A172 (cell line): ENCODE results near the gene KRTAP12-3. TPM values are rescaled to one million over a fixed set of nuclear protein-coding genes. Genes with fewer than 3 reads are reported as not detected.
"Not testable (repeated sequence)": the region's sequence is repeated elsewhere in the genome, so short reads cannot be mapped to it uniquely, and the experiment has no call there.

Experiments
- DNase-seq: peaks from one replicate; pipeline ENCODE4 v3.0.0-alpha.2; 2015; ENCODE audit warnings: low spot score
- total RNA-seq: library from RNA; depleted of rRNA; stranded (reverse); fragments of >200 nt; shearing (Covaris generic); gene quantifications from 2 replicates; pipeline ENCODE4 v1.2.3, GENCODE V29; 2014

KRTAP12-3 gene
- total RNA-seq, 1 experiment from 2014 or later = not detected

DNA sequence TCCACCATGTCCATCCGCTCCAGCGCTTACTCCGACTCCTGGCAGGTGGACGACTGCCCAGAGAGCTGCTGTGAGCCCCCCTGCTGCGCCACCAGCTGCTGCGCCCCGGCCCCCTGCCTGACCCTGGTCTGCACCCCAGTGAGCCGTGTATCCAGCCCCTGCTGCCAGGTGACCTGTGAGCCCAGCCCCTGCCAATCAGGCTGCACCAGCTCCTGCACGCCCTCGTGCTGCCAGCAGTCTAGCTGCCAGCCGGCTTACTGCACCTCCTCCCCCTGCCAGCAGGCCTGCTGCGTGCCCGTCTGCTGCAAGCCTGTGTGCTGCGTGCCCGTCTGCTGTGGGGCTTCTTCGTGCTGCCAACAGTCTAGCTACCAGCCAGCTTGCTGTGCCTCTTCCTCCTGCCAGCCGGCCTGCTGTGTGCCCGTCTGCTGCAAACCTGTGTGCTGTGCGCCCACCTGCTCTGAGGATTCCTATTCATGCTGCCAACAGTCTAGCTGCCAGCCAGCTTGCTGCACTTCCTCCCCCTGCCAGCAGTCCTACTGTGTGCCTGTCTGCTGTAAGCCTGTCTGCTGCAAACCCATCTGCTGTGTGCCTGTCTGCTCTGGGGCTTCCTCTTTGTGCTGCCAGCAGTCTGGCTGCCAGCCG is 30.4 kb upstream of the KRTAP12-3 start:
- DNase-seq = not testable (repeated sequence)

DNA sequence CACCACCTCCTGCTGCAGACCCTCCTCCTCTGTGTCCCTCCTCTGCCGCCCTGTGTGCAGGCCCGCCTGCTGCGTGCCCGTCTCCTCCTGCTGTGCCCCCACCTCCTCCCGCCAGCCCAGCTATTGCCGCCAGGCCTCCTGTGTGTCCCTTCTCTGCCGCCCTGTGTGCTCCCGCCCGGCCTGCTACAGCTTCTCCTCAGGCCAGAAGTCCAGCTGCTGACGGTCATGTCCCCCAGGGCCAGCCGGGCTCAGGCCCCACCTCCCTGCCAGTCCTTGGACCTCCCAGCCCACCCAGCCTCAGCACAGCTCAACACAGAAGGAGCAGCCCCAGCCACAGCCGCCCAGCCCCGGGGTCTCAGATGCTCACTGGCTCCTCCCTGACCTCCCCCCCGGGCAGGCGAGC is 29.9 kb upstream of the KRTAP12-3 start:
- not testable (repeated sequence) for DNase-seq

DNA sequence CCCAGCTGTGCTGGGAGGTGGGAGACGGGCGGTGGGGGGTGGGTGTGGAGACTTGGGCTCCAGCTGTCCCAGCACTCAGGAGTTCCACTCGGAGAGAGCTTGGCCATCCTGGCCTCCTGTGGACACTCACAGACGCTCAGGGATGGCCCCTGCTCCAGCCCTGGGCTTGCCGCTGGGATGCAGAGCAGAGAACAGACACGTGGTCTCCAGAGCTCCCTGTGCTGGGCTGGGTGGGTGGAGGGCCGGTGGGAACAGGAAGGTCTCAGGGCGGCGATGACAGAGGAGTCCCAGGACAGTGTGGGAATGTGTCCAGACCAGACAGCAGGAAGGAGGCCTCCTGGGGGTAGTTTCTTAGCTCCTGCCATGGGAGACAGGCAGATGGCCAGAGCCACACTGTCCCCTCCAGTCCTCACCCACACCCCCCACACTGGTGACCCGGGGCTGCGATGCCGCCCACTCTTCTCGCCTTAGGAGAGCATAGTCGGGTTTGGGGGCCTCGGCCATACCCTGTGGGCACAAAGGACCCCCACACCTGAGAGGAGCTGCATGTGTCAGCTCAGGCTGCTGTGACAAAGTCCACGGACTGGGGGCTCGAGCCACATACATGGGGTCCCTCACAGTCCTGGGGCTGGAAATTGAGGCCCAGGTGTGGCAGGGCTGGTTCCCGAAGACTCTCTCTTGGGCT is 28.9 kb upstream of the KRTAP12-3 start:
- DNase-seq = no peak

DNA sequence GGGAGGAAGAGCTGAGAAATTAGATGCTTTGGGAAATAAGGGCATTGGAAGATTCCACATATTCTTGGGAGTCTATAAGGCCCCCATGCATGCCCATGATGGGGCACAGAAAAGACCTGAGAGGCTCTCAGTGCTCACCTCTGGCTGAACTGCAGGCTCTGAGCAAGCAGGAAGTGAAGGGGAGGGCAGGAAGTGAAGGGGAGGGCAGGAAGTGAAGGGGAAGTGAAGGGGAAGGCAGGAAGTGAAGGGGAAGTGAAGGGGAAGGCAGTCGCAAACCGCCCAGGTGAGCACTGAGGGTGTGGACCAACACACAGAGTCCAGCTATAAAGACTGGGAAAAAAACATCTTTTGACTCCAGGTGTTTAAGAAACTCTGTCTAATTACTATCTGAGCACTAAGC is 27.3 kb upstream of the KRTAP12-3 start:
- no peak for DNase-seq

DNA sequence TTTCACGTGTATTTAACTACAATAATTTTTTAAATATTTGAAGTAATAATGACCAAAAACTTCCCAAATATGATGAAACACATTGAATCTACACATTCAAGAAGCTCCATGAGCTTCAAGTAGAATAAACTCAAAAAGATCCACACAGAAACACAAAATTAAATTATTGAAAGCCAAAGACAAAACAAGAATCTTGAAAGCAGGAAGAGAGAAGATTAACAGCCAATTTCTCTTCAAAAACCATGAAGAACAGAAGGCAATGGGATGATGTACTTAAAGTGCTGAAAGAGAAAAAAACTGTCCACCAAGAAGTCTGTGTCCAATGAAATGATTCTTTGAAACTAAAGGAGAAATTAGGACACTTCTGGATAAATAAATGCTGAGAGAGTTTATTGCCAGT is 25.7 kb upstream of the KRTAP12-3 start:
- DNase-seq = no peak

GRCh38 chr21:44636209-44637017 is 21.3 kb upstream of the KRTAP12-3 start:
- no peak for DNase-seq

- no peak for DNase-seq
These were observed 20.5 kb upstream of the KRTAP12-3 start, which contains the start of gene KRTAP10-10 for GRCh38 chr21:44637018-44637850. Gene KRTAP10-10, plus strand, starts transcription at chr21:44637356. Its CDS starts 62 bp downstream, at chr21:44637418.

DNA sequence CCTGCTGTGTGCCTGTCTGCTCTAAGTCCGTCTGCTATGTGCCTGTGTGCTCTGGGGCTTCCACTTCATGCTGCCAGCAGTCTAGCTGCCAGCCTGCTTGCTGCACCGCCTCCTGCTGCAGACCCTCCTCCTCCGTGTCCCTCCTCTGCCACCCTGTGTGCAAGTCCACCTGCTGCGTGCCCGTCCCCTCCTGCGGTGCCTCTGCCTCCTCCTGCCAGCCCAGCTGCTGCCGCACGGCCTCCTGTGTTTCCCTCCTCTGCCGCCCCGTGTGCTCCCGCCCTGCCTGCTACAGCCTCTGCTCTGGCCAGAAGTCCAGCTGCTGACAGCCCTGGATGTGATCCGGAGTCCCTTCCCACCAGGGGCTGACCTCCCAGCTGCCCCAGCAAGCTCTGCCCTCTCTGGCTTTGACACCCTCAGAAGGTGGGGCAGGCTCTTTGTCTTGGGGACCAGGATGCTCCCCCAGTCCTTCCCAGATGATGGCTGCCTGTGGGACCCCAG is 19.8 kb upstream of the KRTAP12-3 start:
- not testable (repeated sequence) for DNase-seq

DNA sequence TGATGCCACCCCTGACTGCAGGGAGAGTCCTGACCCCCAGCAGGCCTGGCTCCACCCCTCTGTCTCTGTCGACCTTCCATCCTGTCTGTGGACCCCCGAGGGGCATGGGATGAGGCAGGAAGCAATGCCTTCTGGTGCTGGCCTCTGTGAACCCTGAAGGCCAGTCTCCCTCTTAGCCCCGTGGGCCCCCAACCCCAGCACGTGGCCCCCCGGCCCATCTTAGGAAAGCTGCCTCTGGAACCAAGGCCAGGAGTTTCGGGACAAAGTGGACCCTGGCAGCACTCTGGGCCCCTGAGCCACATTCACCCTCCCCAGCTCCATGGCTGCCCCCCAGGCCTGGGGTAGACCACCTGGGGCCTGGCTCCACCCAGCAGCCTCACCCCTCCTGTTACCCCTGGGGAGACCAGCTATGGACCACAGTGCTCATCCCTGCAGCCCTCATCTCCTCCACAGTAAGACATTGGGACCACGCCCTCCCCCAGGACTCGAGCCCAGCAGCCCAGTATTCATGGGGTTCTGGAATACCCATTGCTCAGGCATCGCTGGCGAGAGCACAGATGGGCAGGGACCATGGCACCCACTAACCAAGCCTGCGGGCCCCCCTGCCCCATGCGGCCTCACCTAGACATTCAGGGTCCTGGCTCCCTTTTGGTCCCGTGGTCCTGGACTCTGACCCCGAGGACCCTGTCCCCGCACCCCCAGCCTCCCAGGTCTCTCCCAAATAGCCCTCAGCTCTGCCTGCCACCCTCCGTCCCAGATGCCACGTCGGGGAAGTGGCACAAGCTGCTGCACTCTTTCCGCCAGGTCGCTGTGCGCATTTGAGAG is 19.0 kb upstream of the KRTAP12-3 start:
- not testable (repeated sequence) for DNase-seq

DNA sequence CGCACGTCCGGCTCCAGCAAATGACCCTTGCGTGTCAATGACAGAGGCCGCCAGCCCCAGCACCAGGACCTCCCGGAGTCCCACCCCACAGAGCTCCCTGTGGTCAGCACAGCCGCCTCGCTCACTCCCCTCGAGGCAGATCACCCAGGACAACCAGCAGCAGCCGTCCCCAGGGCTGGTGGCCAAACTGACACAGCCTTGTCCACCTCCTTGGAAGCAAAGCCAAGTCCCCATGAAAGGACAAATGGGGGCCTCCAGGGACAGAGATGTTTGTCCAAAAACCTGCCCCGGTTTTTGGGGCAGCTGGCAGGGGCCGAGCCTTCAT is 18.4 kb upstream of the KRTAP12-3 start:
- DNase-seq = no peak

- no peak for DNase-seq
These were observed 17.0 kb upstream of the KRTAP12-3 start for GRCh38 chr21:44640761-44641160.

GRCh38 chr21:44643741-44644310 is 13.9 kb upstream of the KRTAP12-3 start:
- DNase-seq = no peak

- no peak for DNase-seq
These were observed 12.9 kb upstream of the KRTAP12-3 start for GRCh38 chr21:44644878-44645277.

DNA sequence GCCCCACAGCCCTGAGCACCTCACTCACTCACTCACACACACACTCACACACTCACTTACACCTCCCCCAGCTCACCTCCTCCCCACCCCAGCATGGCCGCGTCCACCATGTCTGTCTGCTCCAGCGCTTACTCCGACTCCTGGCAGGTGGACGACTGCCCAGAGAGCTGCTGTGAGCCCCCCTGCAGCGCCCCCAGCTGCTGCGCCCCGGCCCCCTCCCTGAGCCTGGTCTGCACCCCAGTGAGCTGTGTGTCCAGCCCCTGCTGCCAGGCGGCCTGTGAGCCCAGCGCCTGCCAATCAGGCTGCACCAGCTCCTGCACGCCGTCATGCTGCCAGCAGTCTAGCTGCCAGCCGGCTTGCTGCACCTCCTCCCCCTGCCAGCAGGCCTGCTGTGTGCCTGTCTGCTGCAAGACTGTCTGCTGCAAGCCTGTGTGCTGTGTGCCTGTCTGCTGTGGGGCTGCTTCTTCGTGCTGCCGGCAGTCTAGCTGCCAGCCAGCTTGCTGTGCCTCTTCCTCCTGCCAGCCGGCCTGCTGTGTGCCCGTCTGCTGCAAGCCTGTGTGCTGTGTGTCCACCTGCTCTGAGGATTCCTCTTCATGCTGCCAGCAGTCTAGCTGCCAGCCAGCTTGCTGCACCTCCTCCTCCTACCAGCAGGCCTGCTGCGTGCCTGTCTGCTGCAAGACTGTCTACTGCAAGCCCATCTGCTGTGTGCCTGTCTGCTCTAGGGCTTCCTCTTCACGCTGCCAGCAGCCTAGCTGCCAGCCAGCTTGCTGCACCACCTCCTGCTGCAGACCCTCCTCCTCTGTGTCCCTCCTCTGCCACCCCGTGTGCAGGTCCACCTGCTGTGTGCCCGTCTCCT is 11.1 kb upstream of the KRTAP12-3 start, which contains the start of gene KRTAP10-11:
Gene KRTAP10-11 (plus strand): TSS at position 49 of the 856 bp plus-strand sequence. CDS start 45 bp downstream, at position 94.
- DNase-seq = not testable (repeated sequence)

GRCh38 chr21:44647222-44647552 is 10.5 kb upstream of the KRTAP12-3 start:
- DNase-seq = no peak

DNA sequence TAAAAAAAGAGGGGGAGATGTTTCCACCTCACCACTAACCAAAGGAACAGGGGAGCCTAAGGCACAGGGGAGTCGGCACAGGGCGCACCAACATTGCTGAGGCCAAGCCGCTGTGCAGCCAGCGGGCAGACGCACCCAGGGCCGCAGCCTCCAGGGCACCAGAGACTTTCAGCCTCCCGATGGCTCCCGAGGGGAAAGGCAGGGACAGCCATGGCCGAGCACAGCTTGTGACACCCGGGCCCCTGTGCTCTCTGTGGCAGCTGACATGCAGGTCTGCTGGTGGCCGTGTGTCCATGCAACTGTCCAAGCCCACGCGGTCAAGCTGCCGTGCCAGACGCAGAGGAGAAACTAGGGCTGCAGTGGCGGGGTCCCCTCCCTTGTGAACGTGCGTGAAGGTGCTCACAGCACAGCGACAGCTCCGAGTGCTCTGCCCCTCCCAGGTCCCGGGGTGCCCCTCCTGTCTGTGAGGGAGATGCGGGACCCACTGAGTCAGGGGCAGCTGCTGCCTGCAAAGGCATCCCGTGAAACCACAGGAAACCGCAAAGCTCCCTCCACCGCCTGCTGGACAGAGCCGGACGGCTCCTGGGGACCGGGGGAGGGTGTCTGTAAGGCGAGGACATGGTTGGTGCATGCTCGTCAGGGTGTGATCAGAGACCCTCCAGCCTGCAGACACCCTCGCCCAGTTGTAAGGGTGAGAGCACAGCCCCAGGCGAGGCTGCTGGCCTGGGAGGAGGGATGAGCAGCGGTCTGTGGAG is 9.0 kb upstream of the KRTAP12-3 start:
- DNase-seq = no peak

DNA sequence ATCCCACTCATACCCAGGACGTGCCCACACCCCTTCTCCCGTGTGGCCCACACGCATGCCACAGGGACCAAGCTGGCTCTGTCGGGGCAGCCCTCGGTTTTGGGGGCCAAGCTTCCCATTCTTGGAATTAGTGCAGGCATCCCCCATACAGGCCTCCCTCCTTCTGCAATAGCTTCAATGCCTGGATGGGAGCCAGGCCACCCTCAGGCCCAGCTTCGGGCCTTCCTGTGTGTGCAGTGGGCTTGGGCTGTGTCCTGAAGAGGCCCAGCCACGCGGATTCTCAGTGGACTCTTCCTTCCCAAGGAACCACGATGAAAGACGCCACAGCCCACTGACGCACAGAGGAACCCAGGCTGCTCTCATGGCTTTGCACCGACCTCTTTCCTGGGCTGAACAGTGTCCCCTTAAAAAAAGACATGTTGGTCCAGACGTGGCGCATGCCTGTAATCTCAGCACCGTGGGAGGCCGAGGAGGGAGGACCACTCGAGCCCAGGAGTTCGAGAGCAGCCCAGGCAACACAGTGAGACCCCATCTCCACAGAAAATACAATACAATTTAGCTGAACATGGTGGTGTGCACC is 8.1 kb upstream of the KRTAP12-3 start:
- no peak for DNase-seq

GRCh38 chr21:44650265-44650972 is 7.3 kb upstream of the KRTAP12-3 start:
- DNase-seq = no peak
